AG04449 (cell line): Measurements from ENCODE around the gene QRFP.

Experiments used
- CTCF ChIA-PET: fragments of 350-600 bp; formaldehyde crosslinking; extraction: SDS; loops from one replicate; lab custom pipeline; 2021; ENCODE audit warnings: antibody characterized with exemption; lab: Yijun Ruan, JAX
- POLR2A ChIA-PET: fragments of 400-600, 350-600 bp; formaldehyde crosslinking; extraction: SDS; loops from one replicate; lab custom pipeline; 2020; ENCODE audit warnings: antibody characterized with exemption, inconsistent platforms; lab: Yijun Ruan, JAX
- DNase-seq: peaks from one replicate; pipeline ENCODE4 v3.0.0-alpha.2; 2010; ENCODE audit warnings: low read depth, low spot score
- H3K4me3 ChIP-seq: 2 replicates; pipeline ENCODE4 v1.5.1; 2011; ENCODE audit warnings: low read depth, mild to moderate bottlenecking, control low read depth, low read length
- CTCF ChIP-seq: IDR thresholded peaks from one replicate; pipeline ENCODE4 v1.5.1; 2011; ENCODE audit warnings: mild to moderate bottlenecking, moderate library complexity, low read length, control low read depth, inconsistent platforms; ENCODE audit not compliant: insufficient read depth; ENCODE audit errors: missing control alignments

QRFP gene

GRCh38 chr9:130878295-130878694 lies 18.3 kb downstream of the QRFP start:
- CTCF ChIA-PET, result interaction anchor here (0.7 to 13.6 kb wide), 6 partner anchors 8 to 177 kb away, joined by 3 to 164 read pairs (median 6); no protein-coding TSS in a partner anchor
- POLR2A ChIA-PET, result interaction anchor here (0.6 to 0.7 kb wide), 2 partner anchors 134 to 188 kb away, joined by 3 read pairs; no protein-coding TSS in a partner anchor
- no peak overlapping the region for H3K4me3 ChIP-seq
- DNase-seq, result no peak
- TF ChIP-seq CTCF, result no peak

GRCh38 chr9:130877300-130877699 lies 19.3 kb downstream of the QRFP start:
- H3K4me3 ChIP-seq, result no peak overlapping the region
- POLR2A ChIA-PET, result no interaction called here
- no peak for TF ChIP-seq CTCF
- CTCF ChIA-PET, result interaction anchor here (0.6 to 13.6 kb wide), 9 partner anchors 9 to 176 kb away, joined by 3 to 164 read pairs (median 4); no protein-coding TSS in a partner anchor
- DNase-seq, result no peak

GRCh38 chr9:130874783-130875182 lies 21.8 kb downstream of the QRFP start:
- no peak for DNase-seq
- no peak overlapping the region for H3K4me3 ChIP-seq
- TF ChIP-seq CTCF, result no peak
- ChIA-PET POLR2A (no interaction called here), CTCF (interaction anchor here (1.1 to 13.6 kb wide), 2 partner anchors 7 to 168 kb away, joined by 5 to 164 read pairs; no protein-coding TSS in a partner anchor)

GRCh38 chr9:130873966-130874365 lies 22.6 kb downstream of the QRFP start:
- POLR2A ChIA-PET, result no interaction called here
- DNase-seq, result no peak
- H3K4me3 ChIP-seq, result no peak overlapping the region
- no peak for TF ChIP-seq CTCF
- CTCF ChIA-PET, result interaction anchor here (1.1 to 13.6 kb wide), 3 partner anchors 6 to 172 kb away, joined by 3 to 164 read pairs (median 5); no protein-coding TSS in a partner anchor

- no peak for TF ChIP-seq CTCF
- H3K4me3 ChIP-seq, result no peak overlapping the region
- CTCF ChIA-PET, result interaction anchor here (0.9 to 1.5 kb wide), 2 partner anchors 126 to 173 kb away, joined by 3 read pairs; no protein-coding TSS in a partner anchor
- POLR2A ChIA-PET, result no interaction called here
- no peak for DNase-seq
These were observed 23.6 kb downstream of the QRFP start for GRCh38 chr9:130872912-130873503.

GRCh38 chr9:130872508-130872907 lies 24.1 kb downstream of the QRFP start:
- H3K4me3 ChIP-seq, result no peak overlapping the region
- TF ChIP-seq CTCF, result no peak
- ChIA-PET CTCF (interaction anchor here (0.9 to 12.4 kb wide), 5 partner anchors 125 to 179 kb away, joined by 3 to 786 read pairs (median 13); no protein-coding TSS in a partner anchor), POLR2A (no interaction called here)
- no peak for DNase-seq
